Inflammatory macrophage treated with lipopolysaccharide for 4 hours (primary cell): ENCODE results near the gene G6PD.
A peak's percentile ranks its signal among the peaks of the same experiment; 100 is the strongest.

Experiments
- DNase-seq: peaks from one replicate; pipeline ENCODE4 v3.0.0-alpha.2; 2020

The G6PD gene

DNA sequence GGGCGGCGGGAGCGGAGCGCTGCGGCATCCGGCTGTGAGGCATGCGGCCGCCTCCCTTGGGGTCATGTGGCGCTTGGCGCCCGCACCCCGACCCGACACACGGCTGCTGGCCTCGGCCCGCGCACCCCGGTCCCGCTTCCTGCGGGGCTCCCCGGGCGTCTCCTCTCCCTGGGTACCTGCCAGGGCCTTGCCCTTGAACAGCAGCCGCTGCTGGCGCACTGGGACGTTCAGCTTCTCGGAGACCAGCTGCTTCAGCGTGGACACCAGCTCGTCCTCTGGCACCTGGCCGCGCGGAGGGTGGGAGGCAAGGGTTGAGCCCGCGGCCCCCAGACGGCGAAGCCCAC is 60.6 kb downstream of the G6PD start:
- peak; percentile 13 for DNase-seq

DNA sequence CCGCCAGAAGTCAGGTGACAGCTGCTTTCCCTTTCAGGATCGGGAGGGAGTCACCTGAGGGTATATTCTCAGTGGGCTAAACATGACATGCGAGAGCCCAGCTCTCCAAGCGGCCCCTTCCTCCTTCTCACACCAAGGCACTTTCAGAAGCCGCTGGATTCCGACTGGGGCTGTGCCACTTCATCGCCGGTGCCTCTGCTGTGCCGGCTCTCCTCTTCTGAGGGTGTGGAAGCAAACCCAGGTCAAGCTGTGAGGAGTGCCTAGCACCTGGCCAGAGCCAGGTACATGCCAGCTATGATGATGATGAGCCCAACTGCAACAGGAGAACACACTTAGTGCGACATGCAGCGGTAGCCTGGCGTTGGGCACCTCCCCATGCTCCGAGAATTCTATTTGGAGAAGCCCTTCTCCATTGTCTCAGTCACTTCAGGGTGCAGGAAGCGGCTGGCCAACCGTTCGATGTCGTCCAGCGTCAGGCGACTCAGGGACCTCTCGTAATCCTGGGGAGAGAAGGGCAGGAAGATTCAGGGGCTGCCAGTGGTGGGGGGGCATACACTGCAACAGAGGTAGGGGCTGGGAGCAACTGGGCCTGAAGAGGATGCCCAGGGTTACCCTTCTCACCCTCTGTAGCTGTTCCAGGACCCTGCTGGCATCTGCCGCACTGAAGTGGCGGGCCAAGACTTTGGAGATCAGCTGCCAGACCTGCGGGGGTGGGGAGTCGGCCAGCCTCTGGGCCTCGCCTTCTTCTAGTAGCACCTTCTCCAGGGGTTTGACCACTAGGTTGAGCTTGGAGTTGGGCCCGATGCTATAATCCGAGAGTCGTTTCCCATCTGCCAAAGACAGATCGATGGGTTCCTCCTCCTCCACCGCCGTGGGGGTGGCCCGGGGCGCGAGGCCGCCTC is 61.2 kb downstream of the G6PD start:
- no peak for DNase-seq

DNA sequence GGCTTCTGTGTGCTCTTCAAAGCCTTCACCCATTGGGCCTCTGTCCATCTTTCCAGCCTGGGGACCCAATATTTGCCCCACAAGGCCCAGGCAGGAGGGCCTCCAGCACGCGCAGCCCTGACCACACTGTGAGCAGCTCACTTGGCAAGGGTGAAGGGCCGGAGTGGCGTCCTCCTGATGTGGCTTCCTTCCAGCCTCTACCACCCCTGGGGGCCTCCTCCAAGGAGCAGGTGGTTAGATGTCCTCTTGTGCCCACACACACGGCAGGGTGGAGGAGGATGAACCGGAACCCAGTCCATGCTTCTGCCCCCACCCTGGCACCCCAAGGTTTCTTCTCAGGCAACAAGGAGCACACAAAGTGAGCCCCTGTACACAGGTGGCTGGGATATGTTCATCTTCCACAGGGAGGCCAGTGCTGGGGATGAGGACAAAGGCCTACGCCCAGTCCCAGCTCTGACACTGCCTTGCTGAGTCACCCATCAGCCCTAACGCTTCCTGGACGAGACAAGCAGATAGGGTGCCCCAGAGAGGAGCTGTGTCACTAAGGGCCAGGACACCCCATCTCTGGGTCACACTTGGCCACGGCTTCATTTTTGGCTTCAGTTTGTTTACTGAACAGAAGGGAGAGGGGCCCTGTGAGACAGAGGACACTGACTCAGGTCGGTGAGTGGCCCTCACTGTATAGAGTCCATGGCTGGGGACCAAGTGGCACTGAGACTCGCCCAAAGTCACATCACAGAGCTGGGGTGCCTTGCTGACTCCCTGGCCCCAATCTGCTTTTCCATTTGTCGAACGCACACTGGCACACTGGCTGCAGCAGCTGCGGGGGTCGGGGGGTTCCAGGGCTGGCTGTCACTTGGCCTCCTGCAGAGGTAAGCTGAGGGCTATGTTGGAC is 62.1 kb downstream of the G6PD start:
- peak; percentile 53 for DNase-seq

DNA sequence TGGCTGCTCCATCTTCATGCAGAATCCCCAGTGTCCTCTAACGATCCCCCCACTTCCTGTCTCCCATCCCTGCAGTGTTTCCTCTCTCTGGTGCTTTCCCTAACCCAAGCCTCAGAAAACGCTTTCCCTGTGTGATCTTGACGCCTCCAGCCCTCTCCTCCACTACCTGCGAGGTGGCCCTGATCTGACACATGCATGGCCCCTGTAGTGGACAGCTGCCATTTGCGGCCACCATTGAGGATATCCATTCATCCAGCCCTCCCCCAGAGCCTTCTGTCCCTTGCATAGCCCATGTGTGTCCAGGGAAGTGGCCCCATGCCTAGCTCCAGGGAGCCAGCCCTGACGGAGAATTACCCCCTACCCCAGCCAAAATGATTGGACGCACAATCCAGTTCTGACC is 63.3 kb downstream of the G6PD start:
- DNase-seq = no peak

DNA sequence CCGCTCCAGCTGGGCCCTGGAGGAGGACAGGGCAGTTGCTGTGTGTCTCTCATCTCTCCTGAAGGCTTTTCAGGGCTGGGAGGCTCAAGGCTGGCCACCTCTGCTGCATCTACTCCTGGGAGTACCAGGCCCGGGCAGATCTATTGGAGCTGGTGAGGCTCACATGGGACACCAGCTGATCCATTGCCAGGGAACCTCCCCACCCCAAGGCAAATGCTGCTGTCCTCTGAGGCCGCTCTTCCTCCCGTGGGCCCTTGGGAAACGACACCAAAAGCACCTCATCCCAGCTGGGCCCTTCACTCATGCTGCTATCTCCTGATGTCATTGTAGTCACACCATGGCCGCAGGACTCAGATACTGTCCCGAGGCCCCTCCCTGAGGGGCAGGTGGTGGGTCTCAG is 63.9 kb downstream of the G6PD start:
- DNase-seq = no peak

DNA sequence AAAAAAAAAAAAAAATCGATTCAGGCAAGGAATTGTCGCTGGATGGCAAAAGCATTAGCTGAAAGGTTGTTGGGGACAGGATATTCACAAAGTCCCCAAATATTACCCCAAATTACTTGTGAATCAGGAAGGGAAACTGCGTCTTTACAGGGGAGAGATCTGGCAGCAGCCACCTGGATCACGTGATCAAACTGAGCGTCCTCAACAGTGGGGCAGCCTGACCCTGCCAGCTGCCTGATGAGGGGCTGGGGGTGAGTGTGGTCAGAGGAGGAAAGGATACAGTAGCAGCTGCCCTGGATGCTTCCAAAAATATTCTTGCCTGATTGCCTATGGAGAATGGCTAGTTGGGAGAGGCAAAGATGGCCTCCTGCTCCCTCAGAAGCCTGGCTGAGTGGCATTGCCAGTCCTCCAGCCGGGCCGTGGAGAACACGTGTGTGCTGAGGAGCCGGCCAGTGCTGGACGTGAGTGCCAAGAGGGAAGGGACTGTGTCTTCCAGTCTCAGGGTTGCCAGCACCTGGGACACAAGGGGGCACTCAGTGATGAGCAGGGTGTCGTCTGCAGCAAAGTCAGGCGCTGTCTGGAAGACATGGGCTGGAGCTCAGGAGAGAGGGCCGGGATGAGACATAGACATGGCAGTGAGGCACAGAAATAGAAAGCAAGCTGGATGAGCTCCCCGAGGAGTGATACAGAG is 64.6 kb downstream of the G6PD start:
- DNase-seq = no peak
